K562 (cell line): ENCODE data around the gene ANKRD44.

Source experiments
- MTA1 ChIP-seq: fragments of 450-650 bp; IDR thresholded peaks from 2 replicates; pipeline ENCODE4 v1.6.1; 2017; ENCODE audit warnings: borderline replicate concordance
- MXI1 ChIP-seq: IDR thresholded peaks from 2 replicates; pipeline ENCODE4 v1.6.1; 2011; ENCODE audit warnings: low read depth, mild to moderate bottlenecking, improper control_type of control experiment, low read length
- MYC ChIP-seq, 2 experiments: fragments of 250-450 bp in 1 of 2; sonication (Bioruptor Pico) in 1 of 2; IDR thresholded peaks; 2 replicates each; pipeline versions ENCODE4 v1.5.1 to v1.6.1; 2012 to 2021; ENCODE audit warnings: low read depth in 2 of 2, borderline replicate concordance in 1 of 2, improper control_type of control experiment in 1 of 2, low read length in 1 of 2, mild to moderate bottlenecking in 1 of 2, moderate library complexity in 1 of 2
- RCOR1 ChIP-seq, 2 experiments: IDR thresholded peaks; 2 replicates each; pipeline ENCODE4 v1.6.1; 2012; ENCODE audit warnings: low read depth in 2 of 2, low read length in 2 of 2, borderline replicate concordance in 1 of 2, improper control_type of control experiment in 1 of 2
- RHOXF2B ChIP-seq: fragments of 250-450 bp; sonication (Bioruptor Pico); conservative IDR thresholded peaks from 2 replicates; pipeline ENCODE4 v1.5.1; 2021
- STAT5B ChIP-seq: fragments of 250-450 bp; sonication (Bioruptor Pico); IDR thresholded peaks from 2 replicates; pipeline ENCODE4 v1.8.0; 2021; ENCODE audit warnings: mild to moderate bottlenecking, inconsistent platforms
- TBP ChIP-seq: optimal IDR thresholded peaks from 2 replicates; pipeline ENCODE3; 2011; ENCODE audit warnings: low read depth, low read length, improper control_type of control experiment
- TF ChIP-seq, protein P1 (sequence below), 3 experiments: IDR thresholded peaks in 2 of 3; conservative IDR thresholded peaks in 1 of 3; 2 replicates each; pipeline ENCODE4 v1.5.1; 2011 to 2012; ENCODE audit warnings: low read length in 3 of 3, mild to moderate bottlenecking in 3 of 3, control low read depth in 2 of 3, improper control_type of control experiment in 1 of 3, inconsistent platforms in 1 of 3, low read depth in 1 of 3, mixed read lengths in 1 of 3, moderate library complexity in 1 of 3; ENCODE audit not compliant: insufficient read depth in 2 of 3

DNA sequence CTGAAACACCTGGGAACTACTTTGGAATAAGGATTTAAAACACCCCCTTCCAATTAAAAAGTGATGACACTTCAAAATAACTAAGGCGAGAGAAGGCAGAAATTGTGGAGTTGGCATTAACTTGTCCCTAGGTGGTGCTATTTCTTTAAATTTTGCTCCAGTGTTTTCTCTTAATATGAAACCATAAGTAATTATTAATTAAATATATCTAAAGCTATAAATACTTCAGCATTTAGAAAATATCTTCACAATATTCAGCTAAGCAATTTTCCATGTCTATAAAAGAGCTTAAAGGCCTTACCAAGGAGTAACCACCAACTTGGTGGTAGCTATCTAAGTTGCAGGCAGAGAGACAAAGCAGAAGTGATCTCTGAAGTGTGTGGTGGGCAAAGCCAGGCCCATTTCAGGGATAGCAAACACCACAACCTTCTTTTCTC is 197.3 kb downstream of the ANKRD44 start:
- no peak for TF ChIP-seq RCOR1 (IDR thresholded peaks at IDR 0.05; ENCODE audit: borderline replicate concordance in 1 of 2, low read depth in 2 of 2, low read length in 2 of 2)
- no peak for TF ChIP-seq STAT5B (CRISPR knock-in tag)
- no peak for TF ChIP-seq TBP
- no peak for TF ChIP-seq MYC (IDR thresholded peaks at IDR 0.05; ENCODE audit: low read depth, low read length)
- TF ChIP-seq MYC (CRISPR knock-in tag; IDR thresholded peaks at IDR 0.05; ENCODE audit: borderline replicate concordance, low read depth): no peak
- TF ChIP-seq, protein P1, sequence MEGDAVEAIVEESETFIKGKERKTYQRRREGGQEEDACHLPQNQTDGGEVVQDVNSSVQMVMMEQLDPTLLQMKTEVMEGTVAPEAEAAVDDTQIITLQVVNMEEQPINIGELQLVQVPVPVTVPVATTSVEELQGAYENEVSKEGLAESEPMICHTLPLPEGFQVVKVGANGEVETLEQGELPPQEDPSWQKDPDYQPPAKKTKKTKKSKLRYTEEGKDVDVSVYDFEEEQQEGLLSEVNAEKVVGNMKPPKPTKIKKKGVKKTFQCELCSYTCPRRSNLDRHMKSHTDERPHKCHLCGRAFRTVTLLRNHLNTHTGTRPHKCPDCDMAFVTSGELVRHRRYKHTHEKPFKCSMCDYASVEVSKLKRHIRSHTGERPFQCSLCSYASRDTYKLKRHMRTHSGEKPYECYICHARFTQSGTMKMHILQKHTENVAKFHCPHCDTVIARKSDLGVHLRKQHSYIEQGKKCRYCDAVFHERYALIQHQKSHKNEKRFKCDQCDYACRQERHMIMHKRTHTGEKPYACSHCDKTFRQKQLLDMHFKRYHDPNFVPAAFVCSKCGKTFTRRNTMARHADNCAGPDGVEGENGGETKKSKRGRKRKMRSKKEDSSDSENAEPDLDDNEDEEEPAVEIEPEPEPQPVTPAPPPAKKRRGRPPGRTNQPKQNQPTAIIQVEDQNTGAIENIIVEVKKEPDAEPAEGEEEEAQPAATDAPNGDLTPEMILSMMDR (IDR thresholded peaks at IDR 0.05 in 2 of 3, conservative IDR thresholded peaks at IDR 0.05 in 1 of 3; ENCODE audit: insufficient read depth in 2 of 3, low read depth in 1 of 3, low read length in 3 of 3): peak in 2 of 3 experiments; percentile 24 to 65; a peak in 4 of 6 replicates
- no peak for TF ChIP-seq MXI1
- no peak for TF ChIP-seq RHOXF2B (CRISPR knock-in tag)
- no peak for TF ChIP-seq MTA1
